H9 (cell line): ENCODE results near the gene RSAD2. TPM values are rescaled to one million over a fixed set of nuclear protein-coding genes. Genes with fewer than 3 reads are reported as not detected.

ENCODE experiments used
- DNase-seq: peaks from one replicate; pipeline ENCODE4 v3.0.0-alpha.2; 2017
- H2AFZ ChIP-seq: one replicate; pipeline ENCODE4 v1.6.1; 2013; ENCODE audit warnings: mild to moderate bottlenecking, low read length, control low read depth, moderate library complexity
- H2AK5ac ChIP-seq: 2 replicates; pipeline ENCODE4 v1.6.1; 2013; ENCODE audit warnings: low read length, control low read depth, mixed read lengths; ENCODE audit not compliant: insufficient read length
- H2BK120ac ChIP-seq: one replicate; pipeline ENCODE4 v1.6.1; 2013; ENCODE audit warnings: low read depth, mild to moderate bottlenecking, low read length, control low read depth, inconsistent platforms; ENCODE audit not compliant: poor library complexity, severe bottlenecking
- H2BK12ac ChIP-seq: 2 replicates; pipeline ENCODE4 v1.6.1; 2013; ENCODE audit warnings: low read length, control low read depth, mixed read lengths, low read depth; ENCODE audit not compliant: insufficient read length
- H2BK15ac ChIP-seq: 2 replicates; pipeline ENCODE4 v1.6.1; 2013; ENCODE audit warnings: low read depth, low read length, control low read depth
- H2BK20ac ChIP-seq: one replicate; pipeline ENCODE4 v1.6.1; 2013; ENCODE audit warnings: low read depth, mild to moderate bottlenecking, low read length, control low read depth, inconsistent platforms; ENCODE audit not compliant: poor library complexity, severe bottlenecking
- H2BK5ac ChIP-seq: 2 replicates; pipeline ENCODE4 v1.6.1; 2013; ENCODE audit warnings: low read length, control low read depth, mixed read lengths; ENCODE audit not compliant: insufficient read length
- H3K14ac ChIP-seq: 2 replicates; pipeline ENCODE4 v1.6.1; 2013; ENCODE audit warnings: low read length, control low read depth; ENCODE audit not compliant: insufficient read depth
- H3K18ac ChIP-seq: 2 replicates; pipeline ENCODE4 v1.6.1; 2013; ENCODE audit warnings: low read depth, mild to moderate bottlenecking, mixed read lengths, low read length, control low read depth; ENCODE audit not compliant: insufficient read length
- H3K23ac ChIP-seq: 2 replicates; pipeline ENCODE4 v1.6.1; 2013; ENCODE audit warnings: low read length, control low read depth, mixed read lengths, low read depth; ENCODE audit not compliant: insufficient read length
- H3K23me2 ChIP-seq: 2 replicates; pipeline ENCODE4 v1.6.1; 2013; ENCODE audit warnings: low read depth, mild to moderate bottlenecking, mixed read lengths, low read length, control low read depth; ENCODE audit not compliant: insufficient read length, poor library complexity, severe bottlenecking
- H3K27ac ChIP-seq: 2 replicates; pipeline ENCODE4 v1.5.1; 2013; ENCODE audit warnings: low read length, control low read depth, mixed read lengths, low read depth; ENCODE audit not compliant: insufficient read length
- H3K27me3 ChIP-seq: 2 replicates; pipeline ENCODE4 v1.6.1; 2013; ENCODE audit warnings: low read length, control low read depth, inconsistent platforms; ENCODE audit not compliant: insufficient read depth
- H3K4ac ChIP-seq: 2 replicates; pipeline ENCODE4 v1.6.1; 2013; ENCODE audit warnings: low read depth, mild to moderate bottlenecking, control low read depth, inconsistent platforms, low read length, moderate library complexity
- H3K4me1 ChIP-seq: 2 replicates; pipeline ENCODE4 v1.6.1; 2013; ENCODE audit warnings: low read length, control low read depth, inconsistent platforms; ENCODE audit not compliant: insufficient read depth
- H3K4me2 ChIP-seq: 2 replicates; pipeline ENCODE4 v1.6.1; 2013; ENCODE audit warnings: low read length, control low read depth, mixed read lengths; ENCODE audit not compliant: insufficient read length, insufficient read depth
- H3K56ac ChIP-seq: 2 replicates; pipeline ENCODE4 v1.6.1; 2013; ENCODE audit warnings: low read depth, mild to moderate bottlenecking, mixed read lengths, low read length, control low read depth; ENCODE audit not compliant: insufficient read length
- H3K79me1 ChIP-seq: 2 replicates; pipeline ENCODE4 v1.6.1; 2013; ENCODE audit warnings: low read depth, mild to moderate bottlenecking, moderate library complexity, low read length, control low read depth, inconsistent platforms; ENCODE audit not compliant: insufficient read depth, poor library complexity, severe bottlenecking
- H3K79me2 ChIP-seq: 2 replicates; pipeline ENCODE4 v1.6.1; 2013; ENCODE audit warnings: low read length, control low read depth, inconsistent platforms; ENCODE audit not compliant: insufficient read depth
- H3K9ac ChIP-seq: 2 replicates; pipeline ENCODE4 v1.6.1; 2013; ENCODE audit warnings: low read length, control low read depth, mixed read lengths; ENCODE audit not compliant: insufficient read length; ENCODE audit errors: extremely low read depth
- H3K9me3 ChIP-seq: one replicate; pipeline ENCODE4 v1.6.1; 2013; ENCODE audit warnings: low read depth, low read length, inconsistent platforms; ENCODE audit not compliant: control insufficient read depth
- H3T11ph ChIP-seq: one replicate; pipeline ENCODE4 v1.6.1; 2013; ENCODE audit warnings: mild to moderate bottlenecking, low read length, control low read depth, inconsistent platforms
- H4K20me1 ChIP-seq: one replicate; pipeline ENCODE4 v1.6.1; 2013; ENCODE audit not compliant: control insufficient read depth, insufficient read length, insufficient read depth
- H4K5ac ChIP-seq: 2 replicates; pipeline ENCODE4 v1.6.1; 2013; ENCODE audit warnings: low read depth, mild to moderate bottlenecking, mixed read lengths, low read length, control low read depth; ENCODE audit not compliant: insufficient read length
- H4K8ac ChIP-seq: replicated peaks from 2 replicates; pipeline ENCODE4 v1.6.1; 2013; ENCODE audit warnings: low read length, control low read depth, mixed read lengths, low read depth; ENCODE audit not compliant: insufficient read length
- H4K91ac ChIP-seq: 2 replicates; pipeline ENCODE4 v1.6.1; 2013; ENCODE audit warnings: low read depth, mild to moderate bottlenecking, moderate library complexity, mixed read lengths, low read length, control low read depth; ENCODE audit not compliant: insufficient read length
- H3K27ac Mint-ChIP-seq, 3 experiments: 2 replicates in 2 of 3; 3 replicates in 1 of 3; pipeline ENCODE4 v1.8.0; 2020 to 2021; ENCODE audit warnings: mixed read lengths in 3 of 3, mild to moderate bottlenecking in 1 of 3, moderate library complexity in 1 of 3
- H3K27me3 Mint-ChIP-seq: 2 replicates; pipeline ENCODE4 v1.8.0; 2021; ENCODE audit warnings: low read depth, mild to moderate bottlenecking, moderate library complexity, mixed read lengths
- H3K36me3 Mint-ChIP-seq, 3 experiments: 2 replicates in 2 of 3; 3 replicates in 1 of 3; pipeline ENCODE4 v1.8.0; 2020 to 2021; ENCODE audit warnings: low read depth in 3 of 3, mixed read lengths in 3 of 3; ENCODE audit not compliant: insufficient read depth in 1 of 3
- H3K4me1 Mint-ChIP-seq, 2 experiments: 2 replicates each; pipeline ENCODE4 v1.8.0; 2020; ENCODE audit warnings: mixed read lengths in 2 of 2
- H3K4me3 Mint-ChIP-seq, 2 experiments: 2 replicates in 1 of 2; 3 replicates in 1 of 2; pipeline ENCODE4 v1.8.0; 2020 to 2021; ENCODE audit warnings: mild to moderate bottlenecking in 2 of 2, mixed read lengths in 2 of 2, moderate library complexity in 1 of 2
- H3K9me3 Mint-ChIP-seq, 2 experiments: 2 replicates in 1 of 2; 3 replicates in 1 of 2; pipeline ENCODE4 v1.8.0; 2020; ENCODE audit warnings: mild to moderate bottlenecking in 2 of 2, mixed read lengths in 2 of 2, moderate library complexity in 1 of 2
- CTCF ChIP-seq: fragments of 200-600 bp; sonication (generic); conservative IDR thresholded peaks from 3 replicates; pipeline ENCODE4 v1.8.0; 2021; ENCODE audit warnings: antibody characterized with exemption, mild to moderate bottlenecking
- WGBS: extraction: QIAGEN DNeasy Blood & Tissue Kit; methylation state at CpG from one replicate; pipeline ENCODE4 v1.1.7; 2013; ENCODE audit warnings: missing lambda C conversion rate, low lambda C conversion rate, mixed read lengths; ENCODE audit not compliant: insufficient read length; ENCODE audit errors: extremely low coverage; 5-methylcytosine and 5-hydroxymethylcytosine counted together
- total RNA-seq: library from RNA; stranded (reverse); gene quantifications from 2 replicates; pipeline ENCODE4 v1.2.1, GENCODE V29; 2021

Gene RSAD2
- total RNA-seq, 1 experiment from 2014 or later = not detected

- no peak overlapping the region for H3K27ac ChIP-seq
- H4K91ac ChIP-seq = no peak overlapping the region
- H3K56ac ChIP-seq = no peak overlapping the region
- H2BK15ac ChIP-seq = no peak overlapping the region
- no peaks in the 10 kb centered on the region for H3K27me3 ChIP-seq
- no peak overlapping the region for H2BK12ac ChIP-seq
- no peaks in the 10 kb centered on the region for H3K23me2 ChIP-seq
- no peak overlapping the region for H3K23ac ChIP-seq
- H3K18ac ChIP-seq = no peak overlapping the region
- no peaks in the 10 kb centered on the region for H3K4me1 Mint-ChIP-seq
- peak; percentile 44; the same call in 2 of the 3 replicates for TF ChIP-seq CTCF
- no peak overlapping the region for H4K5ac ChIP-seq
- H2AFZ ChIP-seq = no peak overlapping the region
- H2BK5ac ChIP-seq = no peak overlapping the region
- no peaks in the 10 kb centered on the region for H4K20me1 ChIP-seq
- H3K79me2 ChIP-seq = no peaks in the 10 kb centered on the region
- no peak overlapping the region for H2AK5ac ChIP-seq
- no peak overlapping the region for H2BK120ac ChIP-seq
- no peak overlapping the region for H2BK20ac ChIP-seq
- no peak overlapping the region for H3K4ac ChIP-seq
- H3K27ac Mint-ChIP-seq = no peak overlapping the region
- no peak overlapping the region for H3K4me2 ChIP-seq
- no peak overlapping the region for H3K4me3 Mint-ChIP-seq
- no peak overlapping the region for H3T11ph ChIP-seq
- peaks cover 4% of the 10 kb centered on the region for H3K27me3 Mint-ChIP-seq
- no peaks in the 10 kb centered on the region for H3K4me1 ChIP-seq
- H3K9ac ChIP-seq = no peak overlapping the region
- peaks cover 21 to 41% (median 40%) of the 10 kb centered on the region in 3 experiments for H3K36me3 Mint-ChIP-seq
- no CpG with 5 or more reads among the region's 2 CpGs for WGBS
- H3K79me1 ChIP-seq = no peaks in the 10 kb centered on the region
- DNase-seq = no peak
- peaks cover 51% of the 10 kb centered on the region for H3K9me3 ChIP-seq
- H3K14ac ChIP-seq = no peak overlapping the region
- no peak overlapping the region for H4K8ac ChIP-seq
- peaks cover 59 to 80% of the 10 kb centered on the region in 2 experiments for H3K9me3 Mint-ChIP-seq
These were observed 31.7 kb upstream of the RSAD2 start for GRCh38 chr2:6845903-6846302.
